GM12878 (cell line): Measurements from ENCODE around the gene PHACTR1. TPM values are rescaled to one million over a fixed set of nuclear protein-coding genes. Genes with fewer than 3 reads are reported as not detected.
"Not testable (repeated sequence)": the region's sequence is repeated elsewhere in the genome, so short reads cannot be mapped to it uniquely, and the experiment has no call there.

ENCODE experiments used
- ATAC-seq: fragments of 200-7000 bp; cut with Tn5 transposase; 3 replicates; pipeline ENCODE4 v1.9.1; 2020; ENCODE audit warnings: mild to moderate bottlenecking, moderate library complexity
- BruUV-seq: library from RNA; stranded (reverse); fragments of 400-500 nt; replicated peaks from 2 replicates; lab custom pipeline; 2021; lab: Mats Ljungman, UMichigan
- CTCF ChIA-PET: fragments of 300-600 bp; sonication (Branson Sonifier 250); formaldehyde crosslinking; extraction: SDS; loops from one replicate; lab custom pipeline; 2021; ENCODE audit warnings: inconsistent platforms; lab: Yijun Ruan, JAX
- POLR2A ChIA-PET: fragments of 350-600 bp; formaldehyde crosslinking; extraction: SDS; loops from one replicate; lab custom pipeline; 2021; ENCODE audit warnings: inconsistent platforms; lab: Charles Lee
- RAD21 ChIA-PET: fragments of 300-600 bp; sonication (Branson Sonifier 250); formaldehyde crosslinking; loops from one replicate; lab custom pipeline; 2023; ENCODE audit warnings: antibody characterized with exemption; ENCODE audit not compliant: unreplicated experiment; lab: Charles Lee
- SMC1A ChIA-PET: fragments of 300-600 bp; sonication (Branson Sonifier 250); formaldehyde crosslinking; loops from one replicate; lab custom pipeline; 2023; ENCODE audit not compliant: unreplicated experiment, uncharacterized antibody; lab: Charles Lee
- DNase-seq: peaks from one replicate; pipeline ENCODE4 v3.0.0-alpha.2; 2011; ENCODE audit warnings: low read depth, low spot score
- FAIRE-seq: peaks from 3 replicates; lab custom pipeline; 2011; peaks lifted over from hg19 to GRCh38; lab: Jason Lieb, UNC
- H2AFZ ChIP-seq: 2 replicates; pipeline ENCODE4 v1.6.0; 2011; ENCODE audit warnings: low read depth, low read length, control low read depth; ENCODE audit not compliant: control insufficient read depth
- H3K27ac ChIP-seq: 2 replicates; pipeline ENCODE4 v1.5.1; 2011; ENCODE audit warnings: control low read depth; ENCODE audit not compliant: control insufficient read depth, insufficient read depth
- H3K27me3 ChIP-seq, 2 experiments: replicated peaks in 1 of 2; 2 replicates each; pipeline versions ENCODE4 v1.6.0 to v1.6.1; 2011; ENCODE audit warnings: low read length in 1 of 2; ENCODE audit not compliant: control insufficient read depth in 2 of 2, insufficient read depth in 2 of 2
- H3K36me3 ChIP-seq, 2 experiments: 2 replicates each; pipeline ENCODE4 v1.5.1; 2011; ENCODE audit warnings: low read length in 1 of 2; ENCODE audit not compliant: control insufficient read depth in 2 of 2, insufficient read depth in 2 of 2
- H3K4me1 ChIP-seq: 2 replicates; pipeline ENCODE4 v1.6.1; 2011; ENCODE audit warnings: mild to moderate bottlenecking, low read length, moderate library complexity, mixed read lengths; ENCODE audit not compliant: control insufficient read depth, insufficient read depth
- H3K4me2 ChIP-seq: 2 replicates; pipeline ENCODE4 v1.6.0; 2011; ENCODE audit warnings: control low read depth; ENCODE audit not compliant: control insufficient read depth, insufficient read depth
- H3K4me3 ChIP-seq: fragments of 200-600 bp; sonication (generic); 2 replicates; pipeline ENCODE4 v1.5.1; 2016
- H3K79me2 ChIP-seq: 2 replicates; pipeline ENCODE4 v1.6.0; 2011; ENCODE audit warnings: low read length; ENCODE audit not compliant: control insufficient read depth, insufficient read depth
- H3K9ac ChIP-seq: 2 replicates; pipeline ENCODE4 v1.8.0; 2011; ENCODE audit warnings: low read length, control low read depth, mixed read lengths; ENCODE audit not compliant: control insufficient read depth, insufficient read depth
- H3K9me3 ChIP-seq: replicated peaks from 3 replicates; pipeline ENCODE4 v1.5.1; 2011; ENCODE audit warnings: mild to moderate bottlenecking, low read length; ENCODE audit not compliant: control insufficient read depth, insufficient read depth
- H4K20me1 ChIP-seq: 2 replicates; pipeline ENCODE4 v1.6.0; 2011; ENCODE audit not compliant: control insufficient read depth, insufficient read depth
- GABPA ChIP-seq: IDR thresholded peaks from 2 replicates; pipeline ENCODE4 v1.6.1; 2014; ENCODE audit warnings: antibody characterized with exemption, low read depth, mild to moderate bottlenecking, inconsistent platforms
- HDAC2 ChIP-seq: fragments of 200-600 bp; sonication (generic); IDR thresholded peaks from 2 replicates; pipeline ENCODE4 v1.6.1; 2017
- RAD21 ChIP-seq: IDR thresholded peaks from 2 replicates; pipeline ENCODE4 v1.6.1; 2011; ENCODE audit warnings: mild to moderate bottlenecking, low read depth, low read length, moderate library complexity; ENCODE audit not compliant: insufficient read depth
- RAD51 ChIP-seq: fragments of 450-650 bp; IDR thresholded peaks from 2 replicates; pipeline ENCODE4 v1.6.1; 2016; ENCODE audit warnings: moderate library complexity, mild to moderate bottlenecking, inconsistent platforms
- SKIL ChIP-seq: fragments of 450-650 bp; IDR thresholded peaks from 2 replicates; pipeline ENCODE4 v1.6.1; 2017; ENCODE audit warnings: mild to moderate bottlenecking, low read depth, inconsistent platforms; ENCODE audit not compliant: poor library complexity, severe bottlenecking
- TAF1 ChIP-seq: IDR thresholded peaks from 2 replicates; pipeline ENCODE4 v1.6.1; 2011; ENCODE audit warnings: mild to moderate bottlenecking, low read depth, low read length, borderline replicate concordance
- WGBS: methylation state at CpG from one replicate; pipeline ENCODE4 v1.1.6; 2016; ENCODE audit warnings: low lambda C conversion rate; ENCODE audit not compliant: insufficient replicate concordance, insufficient coverage; ENCODE audit errors: missing lambda C conversion rate; 5-methylcytosine and 5-hydroxymethylcytosine counted together
- in situ Hi-C: fragments of 300-500 bp; cut with MboI; formaldehyde crosslinking; loops from 9 replicates; pipeline ENCODE4 v1.14.3; 2018; ENCODE audit warnings: mixed read lengths
- intact Hi-C: fragments of 100-400 bp; cut with micrococcal nuclease; formaldehyde crosslinking; loops from one replicate; pipeline ENCODE4 v1.14.2; 2022; ENCODE audit not compliant: unreplicated experiment
- polyA plus RNA-seq, 11 experiments: library from polyadenylated mRNA; depleted of rRNA in 4 of 11; unstranded in 6 of 11; stranded (reverse) in 5 of 11; fragments of >200 nt; fragmentation: Nextera tagmentation in 4 of 11; fragmentation: Illumina TruSeq in 1 of 11; extraction: Ambion mirVana in 4 of 11; extraction: Trizol in 1 of 11; gene quantifications; 1 replicate in 1 of 11; 2 replicates in 10 of 11; pipeline versions ENCODE4 v1.2.1 to v1.2.3, GENCODE V29; 2011 to 2016; ENCODE audit warnings: inconsistent platforms in 2 of 11, missing spikeins in 2 of 11, low read depth in 1 of 11
- total RNA-seq, 4 experiments: library from RNA; depleted of rRNA in 3 of 4; stranded (reverse); fragments of >200 nt in 3 of 4; fragmentation: Illumina TruSeq in 1 of 4; extraction: Trizol in 1 of 4; gene quantifications; 2 replicates each; pipeline versions ENCODE4 v1.2.1 to v1.2.3, GENCODE V29; 2013 to 2021

PHACTR1 gene
- total and polyA plus RNA-seq, 10 of the 15 experiments (the other 5 are each of a cell fraction or from before 2014, with no cell fraction given) = 34.2 to 94.6 (median 62.3) TPM

GRCh38 chr6:12944001-12944400, 227.4 kb downstream of the PHACTR1 start (continued):
- TF ChIP-seq SKIL = no peak
- no peak for TF ChIP-seq TAF1
- TF ChIP-seq GABPA = no peak
- TF ChIP-seq HDAC2 = no peak
- no peak for TF ChIP-seq RAD51
- TF ChIP-seq RAD21 = no peak

GRCh38 chr6:12944528-12944927, 228.0 kb downstream of the PHACTR1 start:
- H3K79me2 ChIP-seq, H3K4me1 ChIP-seq, in situ Hi-C loops, H2AFZ ChIP-seq, CTCF ChIA-PET, BruUV-seq, RAD21 ChIA-PET, intact Hi-C loops, H3K27ac ChIP-seq, H3K9ac ChIP-seq, DNase-seq, H3K27me3 ChIP-seq, H3K4me3 ChIP-seq, H3K4me2 ChIP-seq, ATAC-seq, H3K36me3 ChIP-seq, H4K20me1 ChIP-seq, H3K9me3 ChIP-seq, POLR2A ChIA-PET, FAIRE-seq: not testable (repeated sequence)
- SMC1A ChIA-PET = interaction anchor here (0.6 kb wide), 1 partner anchor 410 kb away, joined by 3 read pairs; no protein-coding TSS in a partner anchor
- 61% methylated on average over 6 of the region's 16 CpGs for WGBS
